Stimulated activated CD8-positive, alpha-beta memory T cell treated with anti-CD3 and anti-CD28 coated beads, Interleukin-4, amount 100 ng/mL, for 1 hour (primary cell): Measurements from ENCODE around the gene ST6GALNAC6.
A peak's percentile ranks its signal among the peaks of the same experiment; 100 is the strongest.

Experiments used
- DNase-seq, 2 donors: peaks; one replicate each; pipeline ENCODE4 v3.0.0-alpha.2; 2020; ENCODE audit warnings: low read depth in 2 of 2, low spot score in 1 of 2

Gene ST6GALNAC6

DNA sequence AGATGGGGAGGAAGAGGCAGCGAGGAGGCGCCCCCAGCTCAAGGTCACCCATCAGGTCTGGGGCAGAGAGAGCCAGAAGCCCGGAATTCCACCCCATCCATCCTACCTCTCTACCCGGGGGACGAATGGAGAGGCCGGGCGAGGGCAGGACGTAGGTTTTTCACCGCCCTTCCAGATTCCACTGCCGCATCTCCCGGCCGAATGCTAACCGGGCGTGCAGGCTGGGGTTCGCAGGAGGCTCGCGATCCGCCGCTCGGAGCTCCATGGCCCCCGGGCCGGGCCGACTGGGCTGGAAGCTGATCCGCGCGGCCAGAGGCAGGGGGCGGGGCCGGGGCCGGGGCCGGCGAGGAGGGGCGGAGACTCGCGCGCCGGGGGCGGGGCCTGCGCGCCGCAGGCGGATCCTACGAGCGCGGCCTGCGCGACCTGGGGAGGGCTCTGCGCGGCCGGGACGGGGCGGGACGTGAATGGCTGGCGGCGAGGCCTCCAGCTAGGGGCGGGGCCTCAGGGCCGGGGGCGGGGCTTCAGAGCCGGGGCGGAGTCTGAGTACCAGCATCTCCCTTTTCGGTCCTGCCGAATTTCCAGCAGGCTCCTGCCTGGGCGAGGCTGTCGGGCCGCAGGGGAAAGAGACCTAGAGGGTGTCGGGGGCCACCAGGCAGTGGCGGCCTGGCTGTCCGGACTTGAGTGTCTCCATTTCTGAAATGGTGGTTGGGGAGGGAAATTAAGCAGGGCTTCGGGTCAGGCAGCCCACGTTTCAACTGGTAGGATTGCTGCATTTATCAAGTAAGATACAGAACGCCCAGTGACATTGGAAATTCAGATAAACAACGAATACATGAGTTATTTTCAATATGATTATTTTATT, 17.5 kb upstream of the ST6GALNAC6 start, which contains the start of gene ST6GALNAC4:
Gene ST6GALNAC4, minus strand, starts transcription at position 322 of the 862 bp plus-strand sequence. CDS start 622 bp downstream, outside the sequence.
- DNase-seq, result peak; percentile 91 to 93

DNA sequence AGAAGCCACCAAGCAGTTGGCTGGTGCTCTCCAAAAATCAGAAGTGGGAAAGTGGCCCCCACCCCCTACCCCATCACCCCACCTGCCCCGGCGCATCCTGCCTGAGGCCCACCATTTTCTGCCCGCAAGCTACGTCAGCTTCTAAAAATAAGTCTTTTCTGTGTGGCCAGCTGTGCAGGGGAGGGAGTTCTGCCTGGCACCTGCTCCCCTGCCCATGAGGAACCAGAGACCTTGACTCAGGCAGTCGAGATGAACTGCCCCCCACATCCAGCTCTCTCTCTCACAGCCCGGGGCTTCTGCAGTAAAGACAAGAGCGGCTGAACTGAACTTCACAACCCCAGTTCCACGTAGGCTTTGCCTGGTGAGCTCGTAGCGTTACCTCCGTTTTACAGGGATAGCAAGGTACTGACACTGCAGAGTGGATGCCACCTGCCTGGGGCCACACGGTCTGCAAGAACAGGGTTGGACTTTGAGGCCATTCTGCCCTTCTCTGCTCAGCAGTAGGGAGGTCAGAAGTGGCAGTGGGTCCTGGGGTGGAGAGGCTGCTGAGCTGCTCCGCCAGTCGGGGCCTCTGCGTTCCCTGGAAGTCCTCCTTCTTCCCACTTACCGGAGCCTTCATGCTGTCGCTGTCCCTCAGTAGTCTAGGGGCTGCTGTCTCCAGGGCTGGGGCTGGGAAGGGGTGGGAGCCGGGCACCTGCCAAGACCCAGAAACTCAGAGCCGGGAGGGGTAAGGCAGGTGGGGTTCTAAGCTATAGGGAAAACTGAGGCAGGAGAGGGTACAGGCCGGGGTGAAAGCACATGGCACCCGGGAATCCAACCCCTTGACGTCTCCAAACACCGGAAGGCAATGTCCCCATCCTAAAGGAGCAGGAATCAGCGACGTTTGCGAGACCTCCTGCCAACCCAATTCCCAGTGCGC, 16.7 kb upstream of the ST6GALNAC6 start:
- DNase-seq, result no peak

DNA sequence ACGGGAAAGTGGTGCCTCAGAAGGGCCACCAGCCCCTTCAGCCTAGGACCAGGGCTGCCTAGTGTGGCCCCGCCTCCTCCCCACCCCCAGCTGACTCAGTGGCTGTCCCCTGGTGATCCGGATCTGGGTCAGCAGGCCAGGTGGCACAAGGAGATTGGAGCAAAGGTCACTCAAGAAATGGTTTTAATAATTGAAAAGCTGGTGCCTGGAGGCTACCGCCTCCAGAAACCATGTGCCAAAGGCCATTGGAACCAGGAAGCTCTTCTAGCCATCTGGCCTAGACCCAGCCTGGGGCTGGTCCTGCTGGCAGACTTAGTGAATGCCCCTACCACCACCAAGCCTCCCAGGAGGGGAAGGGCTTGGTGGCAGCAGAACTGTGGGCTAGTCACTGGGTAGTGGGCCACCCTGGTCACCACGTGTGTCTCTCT, 15.9 kb upstream of the ST6GALNAC6 start:
- no peak for DNase-seq

DNA sequence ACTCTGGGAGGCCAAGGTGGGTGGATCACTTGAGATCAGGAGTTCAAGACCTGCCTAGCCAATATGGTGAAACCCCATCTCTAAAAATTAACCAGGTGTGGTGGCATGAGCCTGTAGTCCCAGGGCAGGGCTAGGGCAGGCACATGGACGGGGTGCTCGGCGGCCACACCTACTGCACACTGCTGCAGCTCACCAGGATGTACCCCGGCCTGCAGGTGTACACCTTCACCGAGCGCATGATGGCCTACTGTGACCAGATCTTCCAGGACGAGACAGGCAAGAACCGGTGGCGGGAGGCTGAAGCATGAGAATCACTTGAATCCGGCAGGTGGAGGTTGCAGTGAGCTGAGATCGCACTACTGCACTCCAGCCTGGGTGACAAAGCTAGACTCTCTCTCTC, 14.3 kb upstream of the ST6GALNAC6 start:
- DNase-seq, result no peak

DNA sequence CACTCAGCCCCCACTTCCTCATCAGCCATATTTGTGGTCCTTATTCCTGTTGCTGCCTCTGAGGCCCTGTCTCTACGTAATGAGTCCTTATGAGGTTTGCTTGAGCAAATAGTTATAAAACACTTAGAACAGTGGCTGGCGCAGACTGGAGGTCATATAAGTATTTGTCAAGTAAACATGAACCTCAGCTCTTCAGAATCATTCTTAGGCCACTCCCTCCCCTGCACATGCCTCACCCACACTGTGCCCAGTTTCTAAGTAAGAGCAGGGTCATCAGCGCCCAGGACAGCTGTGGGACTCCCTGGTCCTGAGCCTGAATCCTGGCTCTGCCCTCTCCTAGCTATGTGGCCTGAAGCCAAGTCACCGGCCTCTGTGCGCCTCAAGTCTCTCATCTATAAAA, 13.5 kb upstream of the ST6GALNAC6 start:
- DNase-seq, result no peak

DNA sequence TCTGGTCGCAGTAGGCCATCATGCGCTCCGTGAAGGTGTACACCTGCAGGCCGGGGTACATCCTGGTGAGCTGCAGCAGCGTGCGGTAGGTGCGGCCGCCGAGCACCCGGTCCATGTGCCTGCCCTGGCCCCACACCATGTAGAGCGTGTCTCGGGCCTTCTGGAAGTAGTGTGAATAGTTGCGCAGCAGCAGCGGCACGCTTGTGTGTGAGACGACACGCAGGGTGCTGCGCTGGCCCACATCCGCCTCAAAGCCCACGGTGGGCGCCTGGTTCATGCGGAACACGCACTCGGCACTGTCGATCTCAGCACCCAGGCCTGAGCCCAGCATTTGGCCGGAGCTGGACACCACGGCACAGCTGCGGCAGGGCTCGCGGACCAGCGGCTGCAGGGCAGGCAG, 12.9 kb upstream of the ST6GALNAC6 start:
- no peak for DNase-seq

DNA sequence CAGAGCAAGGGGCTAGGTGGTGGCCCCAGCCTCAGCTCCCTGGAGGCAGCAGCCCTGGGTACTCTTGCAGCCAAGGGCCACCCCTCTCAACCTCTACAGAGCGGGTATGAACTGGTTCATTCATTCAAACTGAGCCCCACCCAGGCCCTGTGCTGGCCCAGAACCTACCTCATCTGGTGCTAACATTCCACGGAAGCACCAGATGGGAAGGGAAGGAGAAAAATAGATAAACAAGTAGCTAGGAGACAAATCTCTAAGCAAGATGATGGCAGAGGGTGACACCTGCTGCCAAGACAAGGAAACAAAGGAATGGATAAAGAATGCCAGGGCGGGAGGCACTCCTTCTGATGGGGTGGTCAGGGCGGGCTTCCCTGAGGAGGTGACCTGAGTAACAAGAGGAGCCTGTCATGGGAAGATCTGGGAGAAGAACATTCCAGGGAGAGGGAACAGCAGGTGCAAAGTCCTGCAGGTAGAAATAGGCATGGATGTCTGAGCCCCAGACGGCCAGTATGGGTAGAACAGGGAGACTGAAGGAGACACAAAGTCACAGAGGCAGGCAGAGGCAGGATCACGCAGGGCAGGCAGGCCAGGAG, 11.3 kb upstream of the ST6GALNAC6 start:
- DNase-seq, result no peak

DNA sequence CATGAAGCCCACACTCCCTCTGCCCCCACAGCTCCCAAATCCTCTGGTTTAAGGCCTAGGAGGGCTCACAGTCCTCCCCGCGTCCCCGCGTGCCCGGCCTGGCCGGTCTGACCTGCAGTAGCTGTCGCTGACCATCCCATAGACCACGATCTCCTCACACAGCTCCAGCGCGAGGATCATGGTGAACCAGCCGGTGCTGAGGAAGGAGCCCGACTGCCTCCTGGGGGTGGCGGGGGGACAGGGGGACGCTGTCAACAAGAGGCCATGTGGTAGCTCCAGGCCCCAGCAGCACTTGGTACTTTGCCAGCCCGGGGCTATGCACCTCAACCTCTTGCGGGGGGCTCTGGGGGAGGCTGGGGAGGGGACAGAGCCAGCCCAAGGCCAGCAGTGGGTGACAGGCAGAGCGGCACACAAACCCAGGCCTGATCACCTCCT, 10.5 kb upstream of the ST6GALNAC6 start:
- DNase-seq, result no peak

DNA sequence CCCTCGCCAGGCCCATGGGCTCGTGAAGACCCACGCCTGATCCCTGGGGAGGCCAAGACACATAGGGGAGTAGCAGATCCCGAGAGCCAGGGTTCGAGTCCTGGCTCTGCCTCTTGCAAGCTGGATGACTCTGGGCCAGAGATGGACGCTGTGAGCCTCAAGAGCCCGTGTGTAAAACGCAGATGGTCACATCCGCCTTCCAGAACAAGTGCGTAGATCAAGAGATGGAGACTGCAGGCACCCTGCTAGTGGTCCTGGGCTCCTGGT, 9.2 kb upstream of the ST6GALNAC6 start:
- no peak for DNase-seq

DNA sequence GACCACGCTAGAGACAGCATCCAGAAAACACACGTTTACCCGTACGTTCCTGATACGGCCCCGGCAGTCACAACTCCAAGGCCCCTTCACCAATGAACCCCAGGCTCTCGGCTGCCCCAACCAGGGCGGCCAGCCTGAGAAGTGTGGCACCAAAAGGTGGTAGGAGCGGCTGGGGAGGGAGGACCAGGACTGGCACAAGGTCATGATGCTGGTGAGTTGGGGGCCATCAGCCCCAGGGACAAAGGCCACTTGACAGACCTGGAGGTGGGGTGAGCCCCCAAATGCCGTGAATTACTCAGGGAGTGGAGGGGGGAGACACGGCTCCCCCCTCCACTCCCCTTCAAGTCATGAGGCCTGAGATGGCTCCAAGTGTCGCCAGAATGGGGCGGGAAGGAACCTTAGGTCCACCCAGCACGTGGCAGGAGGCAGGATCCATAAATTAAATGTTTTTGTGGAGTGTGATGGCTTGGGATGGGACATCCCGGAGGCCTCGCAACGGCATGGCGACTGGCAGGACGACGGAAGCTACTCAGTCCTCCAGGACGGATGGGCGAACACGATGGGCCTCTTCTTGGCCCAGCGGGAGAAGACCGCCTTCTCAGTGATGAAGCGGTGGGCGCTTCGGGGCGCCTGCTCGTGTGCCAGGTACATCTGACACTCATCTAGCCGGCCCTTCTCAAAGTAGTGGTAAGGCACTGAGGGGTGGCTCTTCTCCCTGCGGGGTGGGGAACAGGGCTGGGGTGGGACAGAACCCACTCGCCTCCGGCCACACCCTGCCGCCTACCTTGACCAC, 8.7 kb upstream of the ST6GALNAC6 start:
- DNase-seq, result no peak

DNA sequence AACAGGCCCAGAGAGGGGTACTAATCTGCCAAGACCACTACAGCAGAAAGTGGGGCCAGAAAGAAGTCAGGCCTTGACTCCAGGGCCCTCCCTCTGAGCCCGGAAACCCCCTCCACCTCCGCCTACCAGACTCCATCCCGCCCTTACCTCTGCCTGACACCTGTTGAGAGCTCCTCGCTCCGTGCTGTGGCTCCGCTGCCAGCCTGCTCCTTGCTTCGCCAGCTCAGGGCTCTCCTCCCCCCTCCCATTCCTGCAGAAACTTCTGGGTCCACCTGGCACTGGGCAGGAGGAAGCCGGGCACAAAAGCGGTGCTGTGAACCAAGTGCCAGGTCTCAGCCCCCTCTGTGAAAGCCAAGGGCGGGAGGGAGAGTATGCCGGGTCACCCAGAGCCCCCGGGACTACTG, 6.4 kb upstream of the ST6GALNAC6 start:
- DNase-seq, result peak in 1 of 2 donors; percentile 36

DNA sequence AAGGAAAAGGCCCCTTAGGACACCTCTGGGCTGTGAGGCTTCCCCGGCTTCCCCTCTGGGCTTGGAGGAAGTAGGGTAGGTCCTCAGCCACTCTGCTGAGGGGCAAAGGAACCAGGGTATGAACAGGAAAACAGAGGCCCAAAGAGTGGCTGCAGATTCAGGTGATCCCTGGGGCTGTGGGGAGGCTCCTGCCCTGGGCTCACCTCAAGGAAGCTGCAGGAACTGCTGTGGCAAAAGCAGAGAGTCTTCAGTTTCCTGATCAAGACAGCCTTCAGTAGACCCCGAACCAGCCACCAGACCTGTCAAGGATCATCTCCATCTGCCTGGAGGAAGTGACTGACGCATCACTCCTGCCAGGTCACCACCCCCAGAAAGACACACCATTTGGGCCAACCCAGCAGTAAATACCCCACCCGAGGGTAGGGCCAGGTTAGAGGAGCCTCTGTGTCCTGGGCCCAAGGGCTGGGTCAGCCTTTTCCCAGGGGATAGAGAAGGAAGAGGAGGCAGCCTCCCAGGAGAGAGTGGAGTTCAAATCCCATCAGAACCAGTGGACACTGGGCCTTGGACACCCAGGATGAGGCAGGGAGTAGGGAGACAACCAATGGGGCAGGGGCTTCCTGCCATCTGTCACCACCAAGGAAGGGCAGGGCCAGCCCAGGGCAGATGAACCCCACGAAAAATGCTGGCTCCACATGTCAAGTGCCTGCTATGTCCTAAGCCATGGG, 5.8 kb upstream of the ST6GALNAC6 start:
- DNase-seq, result no peak

DNA sequence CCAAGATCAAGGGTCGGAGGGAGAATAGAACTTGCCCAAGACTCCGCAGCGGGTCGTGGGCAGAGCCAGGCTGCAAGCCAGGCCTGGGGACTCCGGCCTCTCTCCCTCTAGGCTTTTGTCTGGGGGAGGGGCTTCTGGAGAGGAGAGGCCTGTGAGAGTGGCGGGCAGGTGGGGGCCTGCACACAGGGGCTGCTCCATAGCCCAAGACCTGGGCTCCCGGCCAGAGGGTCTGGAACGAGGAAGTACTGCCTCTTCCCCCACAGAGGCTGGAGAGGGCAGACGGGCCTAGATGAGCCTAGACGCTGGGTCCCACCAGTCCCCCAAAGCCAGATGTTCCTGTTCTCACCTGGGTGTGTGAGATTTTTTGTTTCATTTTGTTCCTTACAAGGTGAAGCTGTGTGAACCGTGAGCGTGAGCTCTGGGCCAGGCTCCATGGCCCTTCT, 5.2 kb upstream of the ST6GALNAC6 start:
- DNase-seq, result no peak

DNA sequence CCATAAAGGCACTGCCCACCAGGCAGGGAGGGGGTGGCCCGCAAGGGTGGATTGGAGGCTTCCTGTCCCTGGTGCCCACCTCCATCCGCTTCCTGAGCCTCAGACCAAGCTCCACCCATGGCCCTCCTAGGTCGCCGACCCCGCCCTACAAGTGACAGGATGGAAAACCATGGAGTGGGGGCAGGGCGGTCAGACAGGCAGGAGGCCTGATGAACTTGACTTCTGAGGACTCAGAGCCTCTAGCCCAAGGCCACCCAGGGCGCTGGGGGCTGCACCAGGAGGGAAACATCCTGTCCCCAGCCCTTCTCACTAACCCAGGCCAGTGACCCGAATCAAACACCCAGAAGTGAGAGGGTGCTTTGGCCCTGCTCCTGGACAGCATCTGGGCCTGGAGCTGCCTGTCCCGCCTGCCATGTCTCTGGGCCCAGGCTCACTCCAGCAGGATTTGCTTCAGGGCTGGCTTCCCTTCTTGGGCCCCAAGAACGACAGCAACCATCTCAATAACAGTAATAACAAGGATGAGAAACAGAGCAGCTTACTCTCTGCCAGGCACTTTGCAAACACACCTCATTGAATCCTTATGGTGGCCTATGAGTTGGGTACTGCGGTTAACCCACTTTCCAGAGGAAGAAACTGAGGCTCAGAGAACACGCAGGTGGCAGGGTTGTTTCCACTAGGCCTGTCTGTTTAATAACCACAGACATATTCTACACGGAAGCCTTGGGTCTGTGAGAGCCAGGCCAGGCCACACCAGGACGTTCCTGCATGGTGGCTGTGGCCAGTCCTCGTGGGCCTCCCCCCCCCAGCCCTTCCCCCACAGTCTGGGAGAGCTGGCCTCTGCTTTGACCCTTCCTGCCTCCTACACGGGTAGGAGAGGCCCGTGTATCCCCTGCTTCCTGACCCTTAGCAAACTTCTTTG, 4.4 kb upstream of the ST6GALNAC6 start:
- peak in 1 of 2 donors; percentile 59 for DNase-seq

DNA sequence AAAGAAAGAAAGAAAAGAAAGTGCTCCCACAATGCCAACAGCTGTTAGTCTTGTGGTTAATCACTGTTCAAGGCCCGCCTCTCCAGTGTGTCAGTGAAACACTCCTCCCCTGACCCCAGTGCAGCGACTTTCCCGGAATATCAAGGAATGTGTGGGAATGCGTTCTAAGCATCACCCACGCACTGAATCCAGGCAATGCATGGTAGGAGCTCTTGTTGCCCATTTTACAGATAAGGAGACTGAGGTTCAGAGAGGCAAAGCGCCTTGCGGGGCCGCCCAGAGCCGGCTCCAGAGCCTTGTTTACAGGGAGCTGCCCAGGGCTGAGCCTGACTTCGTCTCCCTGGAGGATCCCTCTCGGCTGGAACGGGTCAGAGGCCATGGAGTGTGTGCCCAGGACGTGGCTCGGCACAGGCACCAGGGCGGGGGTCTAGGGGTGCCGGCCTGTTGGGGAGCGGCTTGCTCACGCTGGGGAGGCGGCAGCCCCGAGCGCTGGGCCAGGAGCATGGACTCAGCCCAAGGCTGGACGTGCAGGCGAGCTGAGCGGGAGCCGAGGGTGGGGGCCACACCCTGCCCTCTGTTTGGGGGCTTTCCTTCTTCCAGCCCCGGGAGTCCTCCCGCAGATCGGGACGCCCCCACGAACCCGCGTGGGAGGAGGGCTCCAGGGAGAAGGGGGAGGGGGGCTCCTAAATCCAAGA, 823 bp downstream of the ST6GALNAC6 start:
- DNase-seq, result no peak

DNA sequence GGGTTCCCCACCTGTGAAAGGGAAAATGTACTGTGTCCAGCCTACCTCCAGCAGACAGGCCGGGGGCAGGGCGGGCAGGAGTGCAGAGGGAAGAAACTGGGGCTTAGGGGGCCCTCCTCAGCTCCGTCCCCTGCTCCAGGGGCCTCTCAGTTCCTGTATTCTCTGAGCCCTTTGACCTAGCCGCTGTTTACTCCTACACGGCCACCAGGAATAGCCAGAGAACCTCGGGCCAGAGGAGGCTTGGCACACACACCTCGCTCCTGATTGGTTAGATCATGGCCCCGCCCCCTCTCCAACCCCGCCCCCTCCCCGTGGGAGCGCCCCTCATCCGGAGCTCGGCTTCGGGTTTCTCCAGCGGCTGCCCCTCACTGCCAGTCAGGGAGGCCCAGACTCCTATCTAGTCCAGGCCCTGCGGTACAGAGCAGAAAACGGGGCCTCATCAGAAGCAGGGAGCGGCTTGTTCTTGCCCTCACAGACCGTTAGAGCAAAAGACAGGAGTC, 2.2 kb downstream of the ST6GALNAC6 start:
- DNase-seq, result no peak

DNA sequence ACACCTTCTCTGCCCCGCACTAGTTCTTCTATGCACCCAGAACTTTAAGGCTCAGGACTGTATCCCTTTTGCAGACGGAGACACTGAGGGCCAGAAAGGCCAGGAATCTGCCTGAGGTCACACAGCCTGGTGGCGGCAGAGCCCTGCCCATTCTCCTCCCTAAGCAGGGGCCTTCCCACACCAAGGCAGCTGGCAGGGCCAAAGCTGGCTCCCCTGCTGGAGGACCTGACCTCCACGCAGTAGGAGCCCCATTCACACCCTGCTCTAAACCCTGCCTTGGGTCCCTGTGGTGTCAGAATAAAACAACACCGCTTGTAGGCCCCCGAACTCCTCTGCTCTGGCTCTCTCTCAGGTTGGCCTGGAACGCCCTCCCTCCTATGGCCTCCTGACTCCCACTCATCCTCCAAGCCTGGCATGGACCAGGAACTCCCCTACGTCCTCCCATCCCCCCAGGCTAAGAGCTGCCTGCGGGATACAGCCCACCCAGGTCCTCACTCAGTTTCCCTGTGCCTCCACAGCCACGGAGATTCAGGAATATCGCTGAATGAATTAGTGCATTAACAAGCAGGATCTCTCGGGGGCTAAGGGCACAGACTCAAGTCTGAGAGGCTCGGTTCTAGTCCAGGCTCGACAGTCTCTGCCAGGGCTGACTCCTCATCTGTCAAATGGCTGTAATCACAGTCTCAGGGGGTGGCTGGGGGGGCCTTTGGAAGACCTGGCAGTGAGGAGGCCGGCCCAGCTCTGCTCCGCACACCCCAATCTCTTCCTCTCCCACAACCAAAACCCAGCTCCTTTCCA, 2.8 kb downstream of the ST6GALNAC6 start:
- no peak for DNase-seq
